ENCODE results near the gene TCEA2.

TCEA2 gene

GRCh38 chr20:64065062-64065973 is 2.3 kb downstream of the TCEA2 start:
- no peak for DNase-seq (ENCODE audit: low spot score)
- no peak for TF ChIP-seq CTCF (IDR thresholded peaks at IDR 0.05; ENCODE audit: extremely low read depth, missing control alignments)

- peak; percentile 86 for DNase-seq (ENCODE audit: low spot score)
- no peak for TF ChIP-seq CTCF (IDR thresholded peaks at IDR 0.05; ENCODE audit: extremely low read depth, missing control alignments)
Observed at GRCh38 chr20:64065974-64066343, 3.0 kb downstream of the TCEA2 start.

GRCh38 chr20:64067005-64067632 is 4.1 kb downstream of the TCEA2 start:
- no peak for TF ChIP-seq CTCF (IDR thresholded peaks at IDR 0.05; ENCODE audit: extremely low read depth, missing control alignments)
- DNase-seq (ENCODE audit: low spot score), result no peak

- no peak for DNase-seq (ENCODE audit: low spot score)
Observed at GRCh38 chr20:64067733-64068307, 4.8 kb downstream of the TCEA2 start.

GRCh38 chr20:64068386-64069208 is 5.6 kb downstream of the TCEA2 start:
- no peak for DNase-seq (ENCODE audit: low spot score)
- no peak for TF ChIP-seq CTCF (IDR thresholded peaks at IDR 0.05; ENCODE audit: extremely low read depth, missing control alignments)

More at GRCh38 chr20:64067733-64068307, 4.8 kb downstream of the TCEA2 start:
- TF ChIP-seq CTCF (IDR thresholded peaks at IDR 0.05; ENCODE audit: extremely low read depth, missing control alignments), result no peak

- DNase-seq (ENCODE audit: low spot score), result no peak
- no peak for TF ChIP-seq CTCF (IDR thresholded peaks at IDR 0.05; ENCODE audit: extremely low read depth, missing control alignments)
Observed at GRCh38 chr20:64069209-64069613, 6.2 kb downstream of the TCEA2 start.
